WTC11 (cell line): ENCODE measurements around the gene OLFML2B. TPM values are rescaled to one million over a fixed set of nuclear protein-coding genes. Genes with fewer than 3 reads are reported as not detected.

Source experiments
- ATAC-seq: fragments of 200-7000 bp; cut with Tn5 transposase; 2 replicates; pipeline ENCODE4 v1.10.0; 2021; ENCODE audit warnings: mild to moderate bottlenecking, moderate library complexity
- CTCF ChIA-PET: fragments of 300-600 bp; sonication (Branson Sonifier 250); formaldehyde crosslinking; loops from one replicate; lab custom pipeline; 2021; ENCODE audit warnings: antibody characterized with exemption; lab: Charles Lee
- POLR2A ChIA-PET: fragments of 350-600 bp; sonication (Branson Sonifier 250); formaldehyde crosslinking; loops from one replicate; lab custom pipeline; 2021; ENCODE audit warnings: antibody characterized with exemption; lab: Charles Lee
- DNase-seq: peaks from one replicate; pipeline ENCODE4 v3.0.0; 2021; ENCODE audit warnings: low spot score
- H3K27ac Mint-ChIP-seq: 2 replicates; pipeline ENCODE4 v1.8.0; 2021; ENCODE audit warnings: mixed read lengths
- H3K27me3 Mint-ChIP-seq: 2 replicates; pipeline ENCODE4 v1.8.0; 2021; ENCODE audit warnings: low read depth, mild to moderate bottlenecking, moderate library complexity, mixed read lengths
- H3K36me3 Mint-ChIP-seq: 2 replicates; pipeline ENCODE4 v1.8.0; 2021; ENCODE audit warnings: mixed read lengths
- H3K4me1 Mint-ChIP-seq: 2 replicates; pipeline ENCODE4 v1.8.0; 2022; ENCODE audit warnings: mixed read lengths
- H3K4me3 Mint-ChIP-seq: 2 replicates; pipeline ENCODE4 v1.8.0; 2021; ENCODE audit warnings: mild to moderate bottlenecking, moderate library complexity, mixed read lengths
- H3K9me3 Mint-ChIP-seq: 2 replicates; pipeline ENCODE4 v1.8.0; 2021; ENCODE audit warnings: mixed read lengths
- AR ChIP-seq: fragments of 250-450 bp; sonication (Bioruptor Pico); IDR thresholded peaks from 2 replicates; pipeline ENCODE4 v1.9.0; 2021; ENCODE audit warnings: mild to moderate bottlenecking
- ESRRA ChIP-seq: sonication (generic); formaldehyde crosslinking; IDR thresholded peaks from 2 replicates; pipeline ENCODE4 v1.8.1; 2022; ENCODE audit warnings: mild to moderate bottlenecking, missing genetic modification reagents, borderline replicate concordance
- FOXJ3 ChIP-seq: sonication (generic); formaldehyde crosslinking; IDR thresholded peaks from 2 replicates; pipeline ENCODE4 v1.9.0; 2021; ENCODE audit warnings: missing genetic modification reagents, mild to moderate bottlenecking, borderline replicate concordance
- GTF2I ChIP-seq: fragments of 250-450 bp; sonication (Bioruptor Pico); conservative IDR thresholded peaks from 2 replicates; pipeline ENCODE4 v1.4.0; 2021; ENCODE audit warnings: mild to moderate bottlenecking
- IRF2 ChIP-seq: sonication (generic); formaldehyde crosslinking; IDR thresholded peaks from 2 replicates; pipeline ENCODE4 v1.8.0; 2022; ENCODE audit warnings: low read depth, missing genetic modification reagents, borderline replicate concordance
- PRDM15 ChIP-seq: sonication (generic); formaldehyde crosslinking; IDR thresholded peaks from 2 replicates; pipeline ENCODE4 v1.8.0; 2022; ENCODE audit warnings: missing genetic modification reagents
- TCF7 ChIP-seq: sonication (generic); formaldehyde crosslinking; IDR thresholded peaks from 2 replicates; pipeline ENCODE4 v1.8.0; 2022; ENCODE audit warnings: mild to moderate bottlenecking, low read depth, missing genetic modification reagents, moderate library complexity
- TEAD1 ChIP-seq: sonication (generic); formaldehyde crosslinking; IDR thresholded peaks from 2 replicates; pipeline ENCODE4 v1.8.0; 2022; ENCODE audit warnings: mild to moderate bottlenecking, missing genetic modification reagents
- TP53 ChIP-seq: sonication (generic); formaldehyde crosslinking; IDR thresholded peaks from 2 replicates; pipeline ENCODE4 v1.8.1; 2023; ENCODE audit warnings: mild to moderate bottlenecking, missing genetic modification reagents
- ZNF219 ChIP-seq: sonication (generic); formaldehyde crosslinking; IDR thresholded peaks from 2 replicates; pipeline ENCODE4 v1.8.0; 2023; ENCODE audit warnings: missing genetic modification reagents, mild to moderate bottlenecking, borderline replicate concordance
- ZNF232 ChIP-seq: sonication (generic); formaldehyde crosslinking; IDR thresholded peaks from 2 replicates; pipeline ENCODE4 v1.8.0; 2022; ENCODE audit warnings: mild to moderate bottlenecking, missing genetic modification reagents
- ZNF423 ChIP-seq: fragments of 250-450 bp; sonication (Bioruptor Pico); IDR thresholded peaks from 2 replicates; pipeline ENCODE4 v2.1.2; 2022; ENCODE audit warnings: mild to moderate bottlenecking, moderate library complexity
- ZNF532 ChIP-seq: fragments of 250-450 bp; sonication (Bioruptor Pico); IDR thresholded peaks from 2 replicates; pipeline ENCODE4 v1.9.0; 2021; ENCODE audit warnings: mild to moderate bottlenecking, borderline replicate concordance
- total RNA-seq: library from RNA; stranded (reverse); gene quantifications from 3 replicates; pipeline ENCODE4 v1.2.3, GENCODE V29; 2021
- TF ChIP-seq, protein P1 (sequence below): sonication (generic); formaldehyde crosslinking; IDR thresholded peaks from 2 replicates; pipeline ENCODE4 v1.8.1; 2022; ENCODE audit warnings: low read depth, mild to moderate bottlenecking, moderate library complexity, missing genetic modification reagents, borderline replicate concordance
- TF ChIP-seq, protein P2 (sequence below): fragments of 250-450 bp; sonication (Bioruptor Pico); IDR thresholded peaks from 2 replicates; pipeline ENCODE4 v1.9.0; 2021; ENCODE audit warnings: mild to moderate bottlenecking
- TF ChIP-seq, protein P3 (sequence below): sonication (generic); formaldehyde crosslinking; IDR thresholded peaks from 2 replicates; pipeline ENCODE4 v1.8.0; 2022; ENCODE audit warnings: mild to moderate bottlenecking, missing genetic modification reagents

OLFML2B gene
- total RNA-seq, 1 experiment from 2014 or later, result 4.9 TPM

- POLR2A ChIA-PET, result no interaction called here
- peaks cover 32% of the 10 kb centered on the region for H3K4me1 Mint-ChIP-seq
- H3K9me3 Mint-ChIP-seq, result no peaks in the 10 kb centered on the region; the same call in 1 of the 2 replicates
- no peak overlapping the region; the same call in 1 of the 2 replicates for H3K4me3 Mint-ChIP-seq
- 0 out of 2 replicates have a peak, but pooled peaks cover 7% of the 10 kb centered on the region for H3K36me3 Mint-ChIP-seq
- ATAC-seq, result no peak
- TF ChIP-seq GTF2I (CRISPR knock-in tag) (no peak), ZNF423 (CRISPR knock-in tag) (no peak), TCF7 (CRISPR knock-in tag) (no peak), TEAD1 (no peak)
- peaks cover 44% of the 10 kb centered on the region for H3K27me3 Mint-ChIP-seq
- CTCF ChIA-PET, result interaction anchor here (1.5 kb wide), 1 partner anchor 16 kb away, joined by 7 read pairs; no protein-coding TSS in a partner anchor
- H3K27ac Mint-ChIP-seq, result peak overlapping the region; percentile 86; the same call in 1 of the 2 replicates
- DNase-seq, result no peak
These were observed 2.5 kb downstream of the OLFML2B start for GRCh38 chr1:162021124-162021523.

DNA sequence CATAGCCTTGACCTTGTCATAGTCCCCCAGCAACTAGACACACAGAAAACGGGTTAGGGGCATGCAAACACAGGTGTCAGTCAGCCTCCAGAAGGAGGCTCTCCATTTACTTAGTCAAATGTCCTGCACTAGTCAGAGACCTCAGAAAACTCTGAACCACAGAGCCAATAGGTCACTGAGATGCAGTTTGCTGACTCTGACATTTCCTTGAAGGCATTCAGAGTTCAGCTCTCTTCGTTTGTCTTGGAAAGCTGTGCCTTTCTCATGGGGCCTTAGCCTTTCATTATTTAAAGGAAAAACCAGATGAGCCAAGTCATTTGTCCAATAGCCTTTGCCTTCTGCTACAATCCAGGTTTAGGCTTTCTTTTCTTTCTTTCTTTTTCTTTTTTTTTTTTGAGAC is 3.5 kb downstream of the OLFML2B start:
- POLR2A ChIA-PET, result no interaction called here
- H3K4me1 Mint-ChIP-seq, result peaks cover 36% of the 10 kb centered on the region
- DNase-seq (no peak), ATAC-seq (no peak)
- H3K27ac Mint-ChIP-seq, result no peak overlapping the region
- no peak overlapping the region for H3K4me3 Mint-ChIP-seq
- H3K9me3 Mint-ChIP-seq, result no peaks in the 10 kb centered on the region; the same call in 1 of the 2 replicates
- peaks cover 34% of the 10 kb centered on the region for H3K27me3 Mint-ChIP-seq
- CTCF ChIA-PET, result no interaction called here
- H3K36me3 Mint-ChIP-seq, result 0 out of 2 replicates have a peak, but pooled peaks cover 7% of the 10 kb centered on the region
- no peak for TF ChIP-seq TP53 (CRISPR knock-in tag)
- TF ChIP-seq, protein P1, sequence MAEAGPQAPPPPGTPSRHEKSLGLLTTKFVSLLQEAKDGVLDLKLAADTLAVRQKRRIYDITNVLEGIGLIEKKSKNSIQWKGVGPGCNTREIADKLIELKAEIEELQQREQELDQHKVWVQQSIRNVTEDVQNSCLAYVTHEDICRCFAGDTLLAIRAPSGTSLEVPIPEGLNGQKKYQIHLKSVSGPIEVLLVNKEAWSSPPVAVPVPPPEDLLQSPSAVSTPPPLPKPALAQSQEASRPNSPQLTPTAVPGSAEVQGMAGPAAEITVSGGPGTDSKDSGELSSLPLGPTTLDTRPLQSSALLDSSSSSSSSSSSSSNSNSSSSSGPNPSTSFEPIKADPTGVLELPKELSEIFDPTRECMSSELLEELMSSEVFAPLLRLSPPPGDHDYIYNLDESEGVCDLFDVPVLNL, result no peak
- TF ChIP-seq PRDM15 (CRISPR knock-in tag), result no peak
- TF ChIP-seq IRF2, result no peak
- TF ChIP-seq, protein P2, sequence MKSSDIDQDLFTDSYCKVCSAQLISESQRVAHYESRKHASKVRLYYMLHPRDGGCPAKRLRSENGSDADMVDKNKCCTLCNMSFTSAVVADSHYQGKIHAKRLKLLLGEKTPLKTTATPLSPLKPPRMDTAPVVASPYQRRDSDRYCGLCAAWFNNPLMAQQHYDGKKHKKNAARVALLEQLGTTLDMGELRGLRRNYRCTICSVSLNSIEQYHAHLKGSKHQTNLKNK (CRISPR knock-in tag), result no peak
- no peak for TF ChIP-seq ESRRA (CRISPR knock-in tag)
- TF ChIP-seq ZNF232 (CRISPR knock-in tag), result no peak
- TF ChIP-seq FOXJ3 (CRISPR knock-in tag), result no peak

DNA sequence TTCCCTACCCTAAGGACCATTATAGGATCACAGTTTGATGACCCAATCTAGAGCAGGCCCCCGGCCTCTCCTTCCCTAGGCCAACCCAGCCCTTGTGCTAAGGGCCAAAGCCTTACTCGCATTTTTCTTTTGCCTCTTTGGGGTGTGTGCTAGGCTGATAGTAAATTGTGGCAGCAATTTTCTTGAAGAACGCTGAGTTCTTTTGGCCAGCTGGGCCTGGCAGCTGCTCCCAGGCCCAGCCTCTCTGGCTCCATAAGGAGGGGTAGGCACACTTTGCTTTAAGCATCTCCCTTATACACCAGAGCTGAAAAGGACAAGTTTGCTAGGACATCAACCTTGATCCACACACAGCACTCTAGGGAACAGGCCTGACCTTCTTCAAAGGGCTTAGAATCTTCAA is 4.2 kb downstream of the OLFML2B start:
- no peaks in the 10 kb centered on the region; the same call in 1 of the 2 replicates for H3K9me3 Mint-ChIP-seq
- peaks cover 42% of the 10 kb centered on the region for H3K4me1 Mint-ChIP-seq
- CTCF ChIA-PET, result no interaction called here
- H3K36me3 Mint-ChIP-seq, result 0 out of 2 replicates have a peak, but pooled peaks cover 7% of the 10 kb centered on the region
- POLR2A ChIA-PET, result no interaction called here
- peaks cover 27% of the 10 kb centered on the region for H3K27me3 Mint-ChIP-seq
- ATAC-seq (no peak), DNase-seq (no peak)
- H3K27ac Mint-ChIP-seq, result no peak overlapping the region
- H3K4me3 Mint-ChIP-seq, result no peak overlapping the region
- no peak for TF ChIP-seq ZNF532 (CRISPR knock-in tag)
- no peak for TF ChIP-seq TP53 (CRISPR knock-in tag)
- TF ChIP-seq ZNF232 (CRISPR knock-in tag), result no peak
- TF ChIP-seq ESRRA (CRISPR knock-in tag), result no peak
- TF ChIP-seq, protein P2 (CRISPR knock-in tag), result no peak
- no peak for TF ChIP-seq ZNF219
- TF ChIP-seq, protein P3, sequence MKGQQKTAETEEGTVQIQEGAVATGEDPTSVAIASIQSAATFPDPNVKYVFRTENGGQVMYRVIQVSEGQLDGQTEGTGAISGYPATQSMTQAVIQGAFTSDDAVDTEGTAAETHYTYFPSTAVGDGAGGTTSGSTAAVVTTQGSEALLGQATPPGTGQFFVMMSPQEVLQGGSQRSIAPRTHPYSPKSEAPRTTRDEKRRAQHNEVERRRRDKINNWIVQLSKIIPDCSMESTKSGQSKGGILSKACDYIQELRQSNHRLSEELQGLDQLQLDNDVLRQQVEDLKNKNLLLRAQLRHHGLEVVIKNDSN (CRISPR knock-in tag), result no peak
- no peak for TF ChIP-seq AR (CRISPR knock-in tag)
